GM19463 (cell line): ENCODE data around the gene HYAL2.

Experiments
- ATAC-seq: cut with Tn5 transposase; IDR thresholded peaks from one replicate; pipeline ENCODE4 v1.9.1; 2021; ENCODE audit warnings: mild to moderate bottlenecking, moderate library complexity; ENCODE audit not compliant: unreplicated experiment

HYAL2 gene, protein sequence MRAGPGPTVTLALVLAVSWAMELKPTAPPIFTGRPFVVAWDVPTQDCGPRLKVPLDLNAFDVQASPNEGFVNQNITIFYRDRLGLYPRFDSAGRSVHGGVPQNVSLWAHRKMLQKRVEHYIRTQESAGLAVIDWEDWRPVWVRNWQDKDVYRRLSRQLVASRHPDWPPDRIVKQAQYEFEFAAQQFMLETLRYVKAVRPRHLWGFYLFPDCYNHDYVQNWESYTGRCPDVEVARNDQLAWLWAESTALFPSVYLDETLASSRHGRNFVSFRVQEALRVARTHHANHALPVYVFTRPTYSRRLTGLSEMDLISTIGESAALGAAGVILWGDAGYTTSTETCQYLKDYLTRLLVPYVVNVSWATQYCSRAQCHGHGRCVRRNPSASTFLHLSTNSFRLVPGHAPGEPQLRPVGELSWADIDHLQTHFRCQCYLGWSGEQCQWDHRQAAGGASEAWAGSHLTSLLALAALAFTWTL

GRCh38 chr3:50322386-50323091 lies at the start of gene HYAL2:
Gene HYAL2 (minus strand): TSS chr3:50322745. CDS start chr3:50320489, 2,256 bp downstream.
- ATAC-seq: no peak

DNA sequence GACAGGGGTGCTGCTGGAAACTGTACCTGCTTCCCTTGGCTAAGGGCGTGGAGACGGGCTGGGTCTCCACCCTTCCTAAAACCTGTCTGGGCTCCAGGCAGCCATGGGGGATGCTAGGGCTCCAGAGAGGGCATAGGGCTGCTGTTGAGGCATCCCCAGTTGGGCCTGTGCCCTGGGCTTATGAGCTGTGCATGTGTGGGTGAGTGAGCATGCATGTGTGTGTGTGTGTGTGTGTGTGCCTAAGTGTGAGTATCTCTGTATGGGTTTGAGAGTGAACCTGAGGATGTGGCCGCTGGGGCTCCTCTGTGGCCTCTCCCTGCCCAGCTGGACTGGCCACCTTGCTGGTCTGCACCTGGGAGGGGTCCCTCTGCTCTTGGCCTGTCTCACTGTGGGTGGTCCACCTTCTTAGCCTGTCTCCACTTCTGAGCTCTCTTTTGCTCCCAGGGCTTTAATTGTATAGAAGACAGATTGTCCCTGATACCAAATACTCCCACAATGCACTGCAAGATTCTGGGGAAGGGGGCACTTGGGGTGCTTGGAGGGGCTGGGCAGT lies 48.7 kb upstream of the HYAL2 start:
- ATAC-seq: no peak

DNA sequence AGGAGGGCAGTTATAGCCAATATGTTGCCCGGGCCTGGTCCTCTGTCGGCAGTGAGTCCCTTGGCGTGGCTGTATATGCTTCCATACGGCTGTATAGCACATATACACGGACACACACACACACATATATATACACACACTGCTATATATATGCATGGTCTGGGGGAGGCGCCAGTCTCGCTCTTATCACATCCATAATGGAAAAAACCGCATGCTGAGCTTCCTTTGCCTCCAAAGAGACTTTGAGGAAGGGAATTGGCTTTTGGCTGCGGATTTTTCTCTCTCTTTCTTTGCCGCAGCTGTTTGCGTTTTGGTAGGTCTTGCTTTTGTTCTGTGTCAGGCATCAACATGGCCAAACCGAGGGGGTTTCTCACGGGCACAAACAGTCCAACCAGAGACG lies 48.0 kb upstream of the HYAL2 start:
- ATAC-seq: no peak

DNA sequence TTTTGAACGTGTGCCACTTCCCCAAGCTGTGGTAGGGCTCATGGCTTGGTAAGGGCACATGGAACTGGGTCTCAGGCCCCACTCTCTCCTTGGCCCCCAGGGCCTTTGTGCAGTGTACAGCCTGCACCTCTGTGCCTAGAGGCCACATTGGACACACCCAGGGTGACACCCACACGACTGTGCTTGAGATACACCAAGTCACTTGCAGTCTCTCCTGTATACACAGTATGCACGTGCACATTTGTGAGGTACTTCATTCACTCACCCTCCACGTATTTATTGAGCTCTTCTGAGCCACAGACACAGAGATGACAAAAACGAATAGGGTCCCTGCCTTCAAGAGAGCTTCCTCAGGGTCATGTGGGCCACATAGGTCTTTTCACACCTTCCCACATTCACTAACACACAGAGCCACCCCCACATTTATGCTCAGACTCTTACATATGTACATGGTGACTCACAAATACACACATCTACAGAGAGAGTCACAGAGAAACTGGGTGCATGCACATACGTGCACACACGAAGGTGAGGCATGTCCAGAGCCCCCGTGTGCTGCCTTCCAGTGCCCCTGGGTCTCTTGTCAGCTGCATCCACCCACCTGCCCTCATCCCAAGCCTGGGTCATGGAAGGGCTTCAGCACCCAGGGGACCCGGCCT lies 46.6 kb upstream of the HYAL2 start:
- ATAC-seq: no peak

GRCh38 chr3:50365842-50366220 lies 43.3 kb upstream of the HYAL2 start:
- no peak for ATAC-seq

DNA sequence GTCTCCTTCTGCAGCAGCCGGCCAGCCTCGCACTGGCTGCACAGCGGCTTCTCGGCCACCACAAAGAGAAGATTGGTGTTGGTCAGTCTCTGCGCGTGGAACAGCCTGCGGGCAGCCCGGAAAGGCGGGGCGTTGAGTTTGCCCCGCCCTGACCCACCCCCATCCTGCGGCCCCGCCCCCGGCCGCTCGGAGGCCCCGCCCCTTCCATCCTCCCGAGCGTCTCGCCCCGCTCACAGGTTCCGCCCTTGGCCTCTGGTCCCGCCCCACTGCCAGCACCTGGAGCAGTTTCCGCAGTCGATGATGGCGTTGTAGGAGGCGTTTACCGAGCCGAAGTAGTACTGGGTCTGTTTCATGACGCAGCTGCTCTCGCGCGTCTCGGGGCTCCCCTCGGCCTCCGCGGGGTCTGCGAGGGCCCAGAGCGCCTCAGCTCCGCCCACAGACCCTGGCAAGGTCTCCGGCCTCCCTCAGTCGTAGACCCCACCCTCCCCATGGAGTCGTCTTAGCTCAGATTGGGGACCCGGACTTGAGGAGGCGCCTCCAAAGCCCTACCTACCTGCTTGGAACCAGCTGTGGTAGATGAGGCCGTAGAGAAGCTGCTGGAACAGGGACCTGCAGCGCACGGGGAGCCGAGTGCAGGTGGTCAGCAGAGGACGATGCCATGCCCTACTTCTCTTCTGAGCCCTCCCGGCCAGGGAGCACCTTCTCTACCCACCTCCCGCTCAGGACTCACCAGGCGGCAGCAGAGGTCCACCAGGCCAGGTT lies 42.7 kb upstream of the HYAL2 start:
- peak; percentile 89 for ATAC-seq

GRCh38 chr3:50364573-50365079 lies 42.1 kb upstream of the HYAL2 start:
- ATAC-seq: no peak

GRCh38 chr3:50359760-50360110 lies 37.2 kb upstream of the HYAL2 start:
- no peak for ATAC-seq

DNA sequence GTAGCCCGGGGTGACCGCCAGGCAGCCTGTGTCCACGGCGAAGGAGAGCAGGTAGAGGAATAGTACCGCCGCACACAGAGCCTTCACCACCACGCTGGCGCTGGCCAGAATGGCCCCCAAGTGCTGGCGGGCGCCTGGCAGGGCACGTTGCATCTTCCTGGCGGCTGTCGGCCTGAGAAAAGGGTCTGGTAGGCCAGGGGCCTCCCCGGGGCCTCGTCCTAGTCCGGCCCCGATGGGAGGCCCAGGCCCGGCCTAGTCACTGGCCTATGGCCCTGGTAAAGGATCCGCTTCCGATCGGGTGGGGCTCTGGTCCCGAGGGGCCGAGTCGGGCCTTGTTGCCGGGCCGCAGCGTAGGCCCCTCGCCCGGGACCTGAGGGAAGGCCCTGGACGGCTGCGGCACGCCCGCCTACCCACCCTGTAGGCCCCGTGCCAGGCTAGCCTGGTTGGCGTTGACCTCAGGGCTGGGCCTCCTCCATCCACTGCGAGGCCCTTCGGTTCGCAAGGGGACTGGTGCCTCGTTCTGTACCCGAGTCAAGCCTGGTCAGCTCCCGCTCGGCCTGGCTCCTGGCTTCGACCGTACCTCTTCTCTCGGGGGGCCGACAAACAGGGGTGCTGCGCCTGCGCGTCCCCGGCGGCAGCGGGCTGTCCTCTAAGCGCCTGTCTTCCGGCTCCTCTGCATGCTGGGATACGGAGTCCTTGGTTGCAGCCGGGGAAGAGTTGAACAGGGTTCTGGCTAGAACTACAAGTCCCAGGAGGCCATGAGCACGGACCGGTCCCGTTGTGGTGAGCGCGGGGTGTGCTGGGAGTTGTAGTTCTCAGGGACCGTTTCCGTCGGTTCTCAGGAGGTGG lies 36.6 kb upstream of the HYAL2 start, which contains the start of gene TMEM115:
TMEM115 (minus strand) TSS at position 611 of the 849 bp plus-strand sequence; CDS start at position 153, 458 bp downstream.
- peak; percentile 100 for ATAC-seq

DNA sequence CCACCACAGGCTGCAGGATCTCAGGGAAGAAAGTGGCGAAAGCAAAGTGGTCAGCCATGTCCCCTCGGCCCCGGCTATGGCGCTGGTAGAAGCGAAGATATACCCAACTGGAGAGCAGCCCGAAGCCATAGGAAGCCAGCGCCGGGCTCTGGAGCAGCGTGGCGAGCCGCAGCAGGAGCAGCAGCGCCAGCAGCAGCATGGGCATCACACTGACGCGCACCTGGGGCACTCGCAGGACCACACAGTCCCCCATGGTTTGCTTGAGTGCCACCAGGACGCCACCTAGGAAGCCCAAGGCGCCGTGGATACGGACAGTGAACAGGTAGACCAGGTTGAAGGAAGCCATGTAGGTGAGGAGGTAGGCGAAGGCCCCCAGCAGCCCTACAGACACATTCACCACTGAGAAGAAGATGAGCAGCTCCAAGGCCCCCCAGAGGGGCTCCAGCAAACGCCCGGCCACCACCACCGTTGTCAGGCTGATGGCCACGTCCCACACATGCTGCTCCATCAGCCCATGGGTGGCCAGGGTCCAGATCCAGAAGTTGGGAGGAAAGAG lies 35.9 kb upstream of the HYAL2 start:
- no peak for ATAC-seq

GRCh38 chr3:50357481-50357880 lies 34.9 kb upstream of the HYAL2 start:
- ATAC-seq: no peak

DNA sequence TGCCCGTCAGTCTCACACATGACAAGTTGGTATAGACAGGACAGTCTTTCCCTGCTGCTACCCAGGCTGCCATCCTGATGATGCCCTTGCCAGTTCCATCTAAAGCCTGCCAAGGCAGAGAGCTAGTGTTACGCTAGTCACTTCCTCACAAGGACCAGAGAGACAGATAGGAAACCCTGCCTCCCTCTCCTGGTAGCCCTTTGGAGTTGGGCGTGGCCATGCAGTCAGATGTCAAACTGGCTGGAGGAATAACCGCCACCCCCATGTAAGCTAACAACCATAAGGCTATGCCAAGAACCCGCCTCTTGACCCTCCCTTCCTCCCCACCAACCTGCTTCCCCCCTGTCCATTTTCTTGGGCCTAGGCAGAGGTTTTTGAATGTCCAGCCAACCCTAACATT lies 34.0 kb upstream of the HYAL2 start:
- ATAC-seq: no peak

DNA sequence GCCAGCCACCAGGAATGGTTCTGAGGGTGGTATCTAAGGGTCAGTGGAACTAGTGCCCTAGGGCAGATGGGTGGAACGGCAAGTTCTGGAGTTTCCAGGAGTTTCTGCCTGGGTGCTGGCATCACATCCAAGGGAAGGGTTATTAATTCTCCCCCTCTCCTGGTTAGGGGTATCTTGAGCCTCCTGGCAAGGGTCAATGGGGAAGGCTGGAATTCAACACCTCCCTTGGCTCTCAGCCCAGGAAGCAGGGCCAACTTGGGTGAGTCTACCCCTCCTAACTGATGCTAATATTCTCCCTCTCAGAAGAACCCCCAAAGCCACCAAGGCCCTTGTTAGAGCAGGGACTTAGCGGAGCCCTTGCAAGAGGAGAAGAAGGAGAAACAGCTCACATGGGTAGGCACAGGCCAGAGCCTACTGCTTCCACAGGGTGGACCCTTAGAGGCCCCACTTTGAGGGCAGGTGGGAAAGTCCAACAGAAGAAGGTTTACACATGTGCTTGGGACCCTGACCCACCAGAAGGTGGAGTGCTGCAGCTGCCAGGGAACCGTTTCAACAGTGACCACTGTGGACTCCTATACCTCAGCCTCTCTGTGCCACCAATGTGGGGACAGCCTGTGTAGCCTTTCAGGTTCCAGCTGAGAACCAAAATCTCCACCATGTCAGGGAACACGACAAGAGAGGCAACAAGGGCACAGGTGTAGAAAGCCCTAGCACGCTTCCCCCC lies 33.4 kb upstream of the HYAL2 start:
- ATAC-seq: no peak

GRCh38 chr3:50354850-50355249 lies 32.3 kb upstream of the HYAL2 start:
- ATAC-seq: no peak

DNA sequence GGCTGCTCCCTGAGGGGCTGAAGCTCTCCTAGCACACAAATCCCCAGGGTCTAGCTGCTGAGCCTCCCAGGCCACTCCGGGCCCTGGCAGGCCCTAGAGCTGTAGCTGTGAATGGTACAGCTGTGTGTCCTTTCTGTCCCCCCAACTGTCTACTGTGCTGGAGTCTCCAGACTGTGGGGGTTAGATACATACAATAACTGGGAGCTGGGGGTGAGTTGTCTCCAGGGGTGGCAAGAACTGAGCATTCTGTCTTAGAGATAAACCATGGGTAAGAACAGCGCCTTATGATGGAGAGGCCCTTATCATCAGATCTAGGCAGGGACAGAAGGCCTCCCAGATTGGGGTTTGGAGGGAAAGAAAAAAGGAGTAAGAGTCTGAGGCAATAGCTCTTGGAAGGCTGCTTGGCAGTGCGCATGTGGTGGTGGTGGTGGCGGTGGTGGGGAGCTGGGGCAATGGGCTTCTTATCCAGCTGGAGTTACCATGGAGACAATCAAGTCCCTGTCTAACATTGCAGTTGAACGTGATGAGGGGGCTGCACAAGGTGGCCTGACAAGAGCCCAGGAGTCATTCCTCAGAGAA lies 31.7 kb upstream of the HYAL2 start:
- ATAC-seq: no peak

DNA sequence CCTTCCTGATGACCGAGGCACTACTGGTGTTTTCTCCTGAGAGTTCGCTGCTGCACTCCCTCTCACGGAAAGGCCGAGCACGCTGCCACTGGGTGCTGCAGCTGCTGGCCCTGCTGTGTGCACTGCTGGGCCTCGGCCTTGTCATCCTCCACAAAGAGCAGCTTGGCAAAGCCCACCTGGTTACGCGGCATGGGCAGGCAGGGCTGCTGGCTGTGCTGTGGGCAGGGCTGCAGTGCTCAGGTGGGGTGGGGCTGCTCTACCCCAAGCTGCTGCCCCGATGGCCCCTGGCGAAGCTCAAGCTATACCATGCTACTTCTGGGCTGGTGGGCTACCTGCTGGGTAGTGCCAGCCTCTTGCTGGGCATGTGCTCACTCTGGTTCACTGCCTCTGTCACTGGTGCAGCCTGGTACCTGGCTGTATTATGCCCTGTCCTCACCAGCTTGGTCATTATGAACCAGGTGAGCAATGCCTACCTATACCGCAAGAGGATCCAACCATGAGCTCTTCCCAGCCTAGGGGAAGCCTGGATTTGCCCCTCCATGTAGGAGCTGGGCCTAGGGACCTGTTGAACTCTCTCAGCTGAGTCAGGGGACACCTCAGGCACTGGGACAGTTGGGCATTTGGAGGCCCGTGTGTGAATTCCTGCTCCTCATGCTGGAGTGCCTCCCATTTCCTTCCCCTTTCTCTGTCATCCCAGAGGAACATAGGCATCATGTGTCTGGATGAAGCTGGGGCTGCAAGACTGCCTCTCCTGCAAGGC lies 30.9 kb upstream of the HYAL2 start:
- ATAC-seq: no peak

GRCh38 chr3:50352781-50353180 lies 30.2 kb upstream of the HYAL2 start:
- no peak for ATAC-seq

GRCh38 chr3:50351323-50351697 lies 28.8 kb upstream of the HYAL2 start:
- ATAC-seq: no peak
